DMS153 treated with DMSO at 0.1 percent for 48 hours (cell line): ENCODE results near the gene AKAP6.

Experiments
- DNase-seq: peaks from one replicate; lab custom pipeline; 2025; ENCODE audit not compliant: unreplicated experiment; lab: John Stamatoyannopoulos, UW

AKAP6 gene

DNA sequence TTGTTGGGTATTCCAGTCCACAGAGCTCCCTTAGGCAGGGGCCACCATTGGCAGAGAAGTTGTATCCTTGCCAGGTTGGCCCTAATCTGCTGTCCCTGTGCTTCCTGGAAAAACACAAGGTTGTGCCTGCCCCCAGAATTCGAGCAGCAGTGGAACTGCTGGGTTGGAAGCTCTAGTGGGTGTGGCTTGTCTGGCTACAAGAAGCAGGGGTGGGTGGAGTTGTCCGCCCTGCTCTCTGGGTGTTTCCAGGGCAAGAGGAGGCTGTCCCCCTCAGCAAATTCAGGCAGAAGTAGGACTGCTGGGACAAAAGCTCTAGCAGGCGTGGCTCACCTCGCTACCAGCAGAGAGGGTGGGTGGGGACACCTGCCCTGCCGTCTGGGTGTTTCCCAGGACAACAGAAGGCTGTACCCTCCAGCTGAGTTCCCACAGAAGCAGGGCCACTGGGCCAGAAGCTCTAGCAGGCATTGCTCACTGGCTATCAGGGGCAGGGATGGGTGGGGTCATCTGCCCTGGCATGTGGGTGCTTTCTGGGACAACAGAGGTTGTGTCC, 536.8 kb downstream of the AKAP6 start:
- no peak for DNase-seq

DNA sequence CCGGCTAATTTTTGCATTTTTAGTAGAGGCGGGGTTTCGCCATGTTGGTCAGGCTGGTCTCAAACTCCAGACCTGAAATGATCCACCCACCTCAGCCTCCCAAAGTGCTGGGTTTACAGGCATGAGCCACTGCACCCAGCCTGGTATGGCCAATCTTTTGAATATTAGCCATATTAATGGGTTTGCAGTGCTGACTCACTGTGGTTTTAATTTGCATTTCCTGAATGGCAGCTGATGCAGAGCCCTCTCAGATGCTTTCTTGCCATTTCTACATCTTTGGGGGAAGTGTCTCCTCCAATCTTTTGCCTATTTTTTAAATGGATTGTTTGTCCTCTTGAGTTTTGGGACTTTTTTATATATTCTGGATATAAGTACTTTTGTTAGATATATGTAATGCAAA, 554.1 kb downstream of the AKAP6 start:
- no peak for DNase-seq
